Uterus (tissue), 4 donors: ENCODE measurements around the gene CD300A. TPM values are rescaled to one million over a fixed set of nuclear protein-coding genes. Genes with fewer than 3 reads are reported as not detected.
"Not testable (repeated sequence)": the region's sequence is repeated elsewhere in the genome, so short reads cannot be mapped to it uniquely, and the experiment has no call there.

ENCODE experiments used
- DNase-seq, 2 donors: peaks; one replicate each; pipeline ENCODE4 v3.0.0-alpha.2; 2019 to 2020
- H3K27ac ChIP-seq, 2 donors: fragments of 200-600 bp; sonication (generic); 1 replicate in 1 of 2; 2 replicates in 1 of 2; pipeline ENCODE4 v1.5.1; 2016 to 2018
- H3K27me3 ChIP-seq, 2 donors: fragments of 200-600 bp; sonication (generic); one replicate each; pipeline ENCODE4 v1.5.1; 2018 to 2019; ENCODE audit warnings: control low read depth in 1 of 2
- H3K36me3 ChIP-seq, 2 donors: fragments of 200-600 bp; sonication (generic); one replicate each; pipeline ENCODE4 v1.5.1; 2019; ENCODE audit warnings: control low read depth in 1 of 2
- H3K4me1 ChIP-seq, 2 donors: fragments of 200-600 bp; sonication (generic); one replicate each; pipeline ENCODE4 v1.5.1; 2018 to 2019; ENCODE audit warnings: control low read depth in 1 of 2
- H3K4me3 ChIP-seq, 2 donors: fragments of 200-600 bp; sonication (generic); 1 replicate in 1 of 2; 2 replicates in 1 of 2; pipeline ENCODE4 v1.5.1; 2018 to 2019; ENCODE audit warnings: mild to moderate bottlenecking in 1 of 2
- H3K9me3 ChIP-seq, 2 donors: fragments of 200-600 bp; sonication (generic); one replicate each; pipeline ENCODE4 v1.5.1; 2019; ENCODE audit warnings: control low read depth in 1 of 2
- CTCF ChIP-seq, 4 experiments: fragments of 200-600 bp in 2 of 4; fragments of 450-650 bp in 2 of 4; sonication (generic) in 2 of 4; IDR thresholded peaks; one replicate each; pipeline ENCODE4 v1.5.1; 2016 to 2019; ENCODE audit warnings: antibody characterized with exemption in 4 of 4, mild to moderate bottlenecking in 2 of 4, moderate library complexity in 1 of 4
- POLR2A ChIP-seq, 2 donors: fragments of 450-650 bp; IDR thresholded peaks; one replicate each; pipeline ENCODE4 v1.6.1; 2016; ENCODE audit warnings: antibody characterized with exemption in 2 of 2, mild to moderate bottlenecking in 1 of 2, moderate library complexity in 1 of 2
- intact Hi-C: fragments of 100-400 bp; cut with DNase I; formaldehyde crosslinking; loops from one replicate; pipeline ENCODE4 v1.15.1; 2023; ENCODE audit warnings: low total_unique reads
- total RNA-seq, 4 donors: library from RNA; depleted of rRNA in 3 of 4; stranded (reverse); fragments of >200 nt in 3 of 4; gene quantifications; one replicate each; pipeline versions ENCODE4 v1.1.0 to v1.2.4, GENCODE V29; 2014 to 2023
- donor health status: DM: yes; HTN: yes; CAD: no.

Gene CD300A
- total RNA-seq, 4 donors from 2014 or later: 3.2 to 10.9 (median 4.0) TPM; not detected in 1

DNA sequence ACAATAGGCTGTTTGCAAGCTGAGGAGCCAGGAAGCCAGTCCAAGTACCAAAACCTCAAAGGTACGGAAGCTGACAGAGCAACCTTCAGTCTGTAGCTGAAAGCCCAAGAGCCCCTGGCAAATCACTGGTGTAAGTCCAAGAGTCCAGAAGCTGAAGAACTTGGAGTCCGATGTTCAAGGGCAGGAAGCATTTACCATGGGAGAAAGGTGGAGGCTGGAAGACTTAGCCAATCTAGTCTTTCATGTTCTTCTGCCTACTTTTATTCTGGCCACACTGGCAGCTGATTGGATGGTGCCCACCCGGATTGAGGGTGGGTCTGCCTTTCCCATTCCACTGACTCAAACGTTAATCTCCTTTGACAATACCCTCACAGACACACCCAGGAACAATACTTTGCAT, 49.5 kb downstream of the CD300A start:
- Histone ChIP-seq H3K27ac (no peak overlapping the region), H3K9me3 (no peaks in the 10 kb centered on the region), H3K27me3 (no peaks in the 10 kb centered on the region), H3K4me1 (no peaks in the 10 kb centered on the region), H3K4me3 (no peak overlapping the region), H3K36me3 (no peaks in the 10 kb centered on the region)
- no peak for DNase-seq
- intact Hi-C loops: no loop called here
- no peak for TF ChIP-seq POLR2A (IDR thresholded peaks at IDR 0.05)
- TF ChIP-seq CTCF (IDR thresholded peaks at IDR 0.05): no peak

- intact Hi-C loops: no loop called here
- no peaks in the 10 kb centered on the region for H3K4me1 ChIP-seq
- no peak overlapping the region for H3K27ac ChIP-seq
- H3K27me3 ChIP-seq: no peaks in the 10 kb centered on the region
- H3K9me3 ChIP-seq: no peaks in the 10 kb centered on the region
- no peak for TF ChIP-seq CTCF (IDR thresholded peaks at IDR 0.05)
- H3K36me3 ChIP-seq: no peaks in the 10 kb centered on the region
- DNase-seq: no peak
- H3K4me3 ChIP-seq: no peak overlapping the region
Observed at GRCh38 chr17:74516561-74517328, 50.3 kb downstream of the CD300A start.

GRCh38 chr17:74518413-74518981, 52.1 kb downstream of the CD300A start:
- H3K9me3 ChIP-seq, H3K4me3 ChIP-seq, DNase-seq, H3K27ac ChIP-seq, intact Hi-C loops, H3K4me1 ChIP-seq, H3K27me3 ChIP-seq, H3K36me3 ChIP-seq: not testable (repeated sequence)

DNA sequence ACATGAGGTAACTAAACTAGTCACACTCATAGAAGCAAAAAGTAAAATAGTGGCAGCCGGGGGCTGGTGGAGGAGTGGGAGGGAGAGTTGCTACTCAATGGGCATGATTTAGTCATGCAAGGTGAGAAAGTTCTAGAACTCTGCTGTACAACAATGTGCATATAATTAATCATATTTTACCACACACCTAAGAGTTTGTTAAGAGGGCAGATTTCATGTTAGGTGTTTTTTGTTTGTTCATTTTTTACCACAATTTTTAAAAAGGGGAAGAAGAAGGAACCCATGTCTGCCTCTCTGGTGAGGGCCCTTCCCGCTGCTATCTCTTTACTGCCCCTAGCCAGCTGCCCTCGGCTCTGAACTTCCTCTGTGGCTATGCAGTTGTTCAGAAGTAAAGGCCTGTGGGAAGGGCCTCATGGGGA, 53.6 kb downstream of the CD300A start:
- TF ChIP-seq POLR2A (IDR thresholded peaks at IDR 0.05) (no peak), CTCF (IDR thresholded peaks at IDR 0.05) (no peak)
- no peaks in the 10 kb centered on the region for H3K4me1 ChIP-seq
- H3K4me3 ChIP-seq: no peak overlapping the region
- no peak for DNase-seq
- H3K36me3 ChIP-seq: no peaks in the 10 kb centered on the region
- intact Hi-C loops: no loop called here
- no peaks in the 10 kb centered on the region for H3K27me3 ChIP-seq
- H3K9me3 ChIP-seq: no peaks in the 10 kb centered on the region
- no peak overlapping the region for H3K27ac ChIP-seq

GRCh38 chr17:74520790-74521480, 54.5 kb downstream of the CD300A start:
- intact Hi-C loops: no loop called here
- TF ChIP-seq CTCF (IDR thresholded peaks at IDR 0.05) (no peak), POLR2A (IDR thresholded peaks at IDR 0.05) (no peak)
- Histone ChIP-seq H3K27me3 (no peaks in the 10 kb centered on the region), H3K27ac (peak overlapping the region in 1 of 2 donors; percentile 19), H3K36me3 (no peaks in the 10 kb centered on the region), H3K9me3 (no peaks in the 10 kb centered on the region), H3K4me1 (no peaks in the 10 kb centered on the region), H3K4me3 (no peak overlapping the region)
- DNase-seq: no peak
